HepG2 (cell line): ENCODE measurements around the gene STRN3. TPM values are rescaled to one million over a fixed set of nuclear protein-coding genes. Genes with fewer than 3 reads are reported as not detected.

ENCODE experiments used
- ATAC-seq: fragments of 200-7000 bp; cut with Tn5 transposase; 3 replicates; pipeline ENCODE4 v1.9.1; 2020; ENCODE audit warnings: mild to moderate bottlenecking, moderate library complexity
- BruUV-seq: library from RNA; stranded (reverse); fragments of 400-500 nt; replicated peaks from 2 replicates; lab custom pipeline; 2021; lab: Mats Ljungman, UMichigan
- CTCF ChIA-PET: fragments of 300-600 bp; formaldehyde crosslinking; extraction: SDS; loops from one replicate; lab custom pipeline; 2021; ENCODE audit warnings: low total read pairs, inconsistent platforms, low intra/inter-chr PET ratio; lab: Yijun Ruan, JAX
- POLR2A ChIA-PET: fragments of 350-600 bp; sonication (Branson Sonifier 250); formaldehyde crosslinking; loops from one replicate; lab custom pipeline; 2020; ENCODE audit warnings: antibody characterized with exemption, inconsistent platforms; lab: Yijun Ruan, JAX
- DNase-seq: peaks from one replicate; pipeline ENCODE4 v3.0.0-alpha.2; 2015; ENCODE audit warnings: low spot score
- FAIRE-seq: peaks from 3 replicates; lab custom pipeline; 2011; peaks lifted over from hg19 to GRCh38; lab: Jason Lieb, UNC
- H2AFZ ChIP-seq: one replicate; pipeline ENCODE4 v1.6.1; 2011; ENCODE audit warnings: low read length, inconsistent platforms
- H3K27ac ChIP-seq: fragments of 300-600 bp; 3 replicates; pipeline ENCODE4 v1.8.0; 2011; ENCODE audit warnings: mixed run types, mild to moderate bottlenecking, mixed read lengths, low read length, inconsistent platforms; ENCODE audit not compliant: insufficient read depth; ENCODE audit errors: extremely low read length
- H3K27me3 ChIP-seq, 2 experiments: fragments of 200-600 bp in 1 of 2; 2 replicates in 1 of 2; 3 replicates in 1 of 2; pipeline versions ENCODE4 v1.6.0 to v1.8.0; 2011; ENCODE audit warnings: low read length in 2 of 2, mild to moderate bottlenecking in 2 of 2, moderate library complexity in 2 of 2, inconsistent platforms in 1 of 2; ENCODE audit not compliant: insufficient read depth in 2 of 2, control insufficient read depth in 1 of 2
- H3K36me3 ChIP-seq, 2 experiments: fragments of 200-600 bp in 1 of 2; replicated peaks in 1 of 2; 2 replicates in 1 of 2; 3 replicates in 1 of 2; pipeline versions ENCODE4 v1.5.1 to v1.8.0; 2011; ENCODE audit warnings: low read length in 2 of 2, inconsistent platforms in 1 of 2; ENCODE audit not compliant: insufficient read depth in 2 of 2, control insufficient read depth in 1 of 2
- H3K4me1 ChIP-seq: 2 replicates; pipeline ENCODE4 v1.5.1; 2012; ENCODE audit warnings: low read length, inconsistent platforms; ENCODE audit not compliant: insufficient read depth
- H3K4me2 ChIP-seq: 2 replicates; pipeline ENCODE4 v1.6.0; 2011; ENCODE audit warnings: low read depth, low read length, inconsistent platforms
- H3K4me3 ChIP-seq, 3 experiments: fragments of 200-600 bp in 1 of 3; sonication (generic), shearing (Covaris generic) in 1 of 3; replicated peaks in 1 of 3; 2 replicates each; pipeline ENCODE4 v1.5.1; 2011 to 2016; ENCODE audit warnings: low read length in 3 of 3, inconsistent platforms in 2 of 3, low read depth in 2 of 3, mild to moderate bottlenecking in 2 of 3, control low read depth in 1 of 3, mixed read lengths in 1 of 3; ENCODE audit not compliant: insufficient read depth in 1 of 3
- H3K79me2 ChIP-seq: one replicate; pipeline ENCODE4 v1.6.1; 2011; ENCODE audit warnings: low read length, inconsistent platforms; ENCODE audit not compliant: insufficient read depth
- H3K9ac ChIP-seq: 2 replicates; pipeline ENCODE4 v1.6.0; 2011; ENCODE audit warnings: mild to moderate bottlenecking, low read depth, low read length, inconsistent platforms; ENCODE audit not compliant: insufficient read depth
- H3K9me3 ChIP-seq: 2 replicates; pipeline ENCODE4 v1.5.1; 2012; ENCODE audit warnings: mild to moderate bottlenecking, low read length
- H4K20me1 ChIP-seq: 2 replicates; pipeline ENCODE4 v1.6.0; 2011; ENCODE audit warnings: inconsistent platforms, mild to moderate bottlenecking, low read length, moderate library complexity; ENCODE audit not compliant: insufficient read depth
- MAFF ChIP-seq: IDR thresholded peaks from 2 replicates; pipeline ENCODE4 v1.6.1; 2011; ENCODE audit warnings: low read depth, low read length, improper control_type of control experiment
- MAFK ChIP-seq, 2 experiments: IDR thresholded peaks in 1 of 2; conservative IDR thresholded peaks in 1 of 2; 2 replicates each; pipeline ENCODE4 v1.6.1; 2011; ENCODE audit warnings: improper control_type of control experiment in 2 of 2, low read length in 2 of 2
- NKX3-1 ChIP-seq: sonication (generic); formaldehyde crosslinking; IDR thresholded peaks from 2 replicates; pipeline ENCODE4 v1.5.0; 2020; ENCODE audit warnings: missing genetic modification reagents
- SMC3 ChIP-seq: IDR thresholded peaks from 2 replicates; pipeline ENCODE4 v1.6.1; 2011; ENCODE audit warnings: low read length, improper control_type of control experiment
- YEATS2 ChIP-seq: sonication (generic); formaldehyde crosslinking; IDR thresholded peaks from 2 replicates; pipeline ENCODE4 v1.4.0; 2020; ENCODE audit warnings: missing genetic modification reagents, borderline replicate concordance
- ZNF552 ChIP-seq: sonication (generic); formaldehyde crosslinking; IDR thresholded peaks from 2 replicates; pipeline ENCODE4 v1.9.0; 2022; ENCODE audit warnings: missing genetic modification reagents, mild to moderate bottlenecking, borderline replicate concordance
- ZNF589 ChIP-seq: sonication (generic); formaldehyde crosslinking; conservative IDR thresholded peaks from 2 replicates; pipeline ENCODE4 v1.8.0; 2022; ENCODE audit warnings: mild to moderate bottlenecking, moderate library complexity, missing genetic modification reagents
- ZNF713 ChIP-seq: sonication (generic); formaldehyde crosslinking; IDR thresholded peaks from 2 replicates; pipeline ENCODE4 v1.4.0; 2020; ENCODE audit warnings: mild to moderate bottlenecking, missing genetic modification reagents
- WGBS: methylation state at CpG from one replicate; pipeline ENCODE4 v1.1.6; 2017; ENCODE audit warnings: low lambda C conversion rate; 5-methylcytosine and 5-hydroxymethylcytosine counted together
- in situ Hi-C: cut with HindIII; loops from 2 replicates; pipeline ENCODE4 v1.10.0; 2017; ENCODE audit warnings: low pct_unique_long_range_greater_than_20kb; ENCODE audit not compliant: extremely low pct_ligation_motif_present
- intact Hi-C: fragments of 100-400 bp; cut with micrococcal nuclease; formaldehyde crosslinking; loops from one replicate; pipeline ENCODE4 v1.10.0; 2022; ENCODE audit not compliant: unreplicated experiment
- polyA plus RNA-seq, 8 experiments: library from polyadenylated mRNA; depleted of rRNA in 3 of 8; stranded (reverse) in 7 of 8; unstranded in 1 of 8; fragments of >200 nt; fragmentation: Illumina TruSeq in 4 of 8; extraction: Trizol in 4 of 8; gene quantifications; 2 replicates each; pipeline versions ENCODE4 v1.2.1 to v1.2.3, GENCODE V29; 2011 to 2016; ENCODE audit warnings: low read depth in 4 of 8, missing spikeins in 1 of 8, mixed read lengths in 1 of 8; ENCODE audit not compliant: insufficient read depth in 1 of 8
- total RNA-seq, 5 experiments: library from RNA; depleted of rRNA; stranded (reverse); fragments of >200 nt; fragmentation: Illumina TruSeq; extraction: Trizol; gene quantifications; 2 replicates each; pipeline ENCODE4 v1.2.3, GENCODE V29; 2016; ENCODE audit warnings: low read depth in 1 of 5
- TF ChIP-seq, protein P1 (sequence below): sonication (generic); formaldehyde crosslinking; IDR thresholded peaks from 2 replicates; pipeline ENCODE4 v1.4.0; 2020; ENCODE audit warnings: missing genetic modification reagents

STRN3 gene
- total and polyA plus RNA-seq, 2 of the 13 experiments (the other 11 are each of a cell fraction or from before 2014, with no cell fraction given): 49.4 to 123 TPM

DNA sequence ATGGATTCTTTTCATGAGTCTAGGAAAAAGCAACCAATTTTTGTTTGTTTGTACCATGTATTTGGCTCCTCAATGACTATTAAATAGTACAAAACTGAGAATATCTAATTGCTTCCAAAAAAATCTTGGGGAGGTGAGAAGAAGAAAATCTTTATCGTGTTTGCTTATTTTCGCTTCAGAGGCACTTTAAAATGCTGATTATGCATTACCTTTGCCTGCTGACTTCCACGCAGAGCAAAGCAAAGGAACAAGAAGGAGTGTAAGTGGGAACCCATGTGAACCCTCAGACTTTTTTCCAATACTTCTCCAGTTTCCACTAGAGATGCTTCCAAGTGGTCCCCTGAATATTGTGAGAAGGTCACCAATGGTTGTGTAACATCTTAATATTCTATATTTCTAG, 43.2 kb upstream of the STRN3 start:
- DNase-seq: no peak
- in situ Hi-C loops (no loop called here), intact Hi-C loops (no loop called here)
- Histone ChIP-seq H3K4me2 (no peak overlapping the region), H3K27ac (no peak overlapping the region), H3K79me2 (no peaks in the 10 kb centered on the region), H4K20me1 (no peaks in the 10 kb centered on the region), H3K9me3 (no peaks in the 10 kb centered on the region), H3K36me3 (0 out of 5 replicates have a peak, but pooled peaks cover 1 to 6% of the 10 kb centered on the region in 2 experiments), H3K4me3 (no peak overlapping the region), H3K4me1 (no peaks in the 10 kb centered on the region), H3K27me3 (no peaks in the 10 kb centered on the region), H2AFZ (no peak overlapping the region), H3K9ac (no peak overlapping the region)
- no TSS peak for BruUV-seq
- POLR2A ChIA-PET: no interaction called here
- CTCF ChIA-PET: no interaction called here
- FAIRE-seq: no peak
- 97% methylated on average over 3 of the region's 3 CpGs for WGBS
- no peak for ATAC-seq
- TF ChIP-seq ZNF552 (no peak), SMC3 (no peak), ZNF713 (no peak), YEATS2 (no peak), ZNF589 (CRISPR knock-in tag) (no peak), MAFK (conservative IDR thresholded peaks at IDR 0.05 in 1 of 2, IDR thresholded peaks at IDR 0.05 in 1 of 2; ENCODE audit: low read length in 2 of 2) (peak; percentile 96 to 97), NKX3-1 (CRISPR knock-in tag) (no peak), MAFF (peak; percentile 95)
- TF ChIP-seq, protein P1, sequence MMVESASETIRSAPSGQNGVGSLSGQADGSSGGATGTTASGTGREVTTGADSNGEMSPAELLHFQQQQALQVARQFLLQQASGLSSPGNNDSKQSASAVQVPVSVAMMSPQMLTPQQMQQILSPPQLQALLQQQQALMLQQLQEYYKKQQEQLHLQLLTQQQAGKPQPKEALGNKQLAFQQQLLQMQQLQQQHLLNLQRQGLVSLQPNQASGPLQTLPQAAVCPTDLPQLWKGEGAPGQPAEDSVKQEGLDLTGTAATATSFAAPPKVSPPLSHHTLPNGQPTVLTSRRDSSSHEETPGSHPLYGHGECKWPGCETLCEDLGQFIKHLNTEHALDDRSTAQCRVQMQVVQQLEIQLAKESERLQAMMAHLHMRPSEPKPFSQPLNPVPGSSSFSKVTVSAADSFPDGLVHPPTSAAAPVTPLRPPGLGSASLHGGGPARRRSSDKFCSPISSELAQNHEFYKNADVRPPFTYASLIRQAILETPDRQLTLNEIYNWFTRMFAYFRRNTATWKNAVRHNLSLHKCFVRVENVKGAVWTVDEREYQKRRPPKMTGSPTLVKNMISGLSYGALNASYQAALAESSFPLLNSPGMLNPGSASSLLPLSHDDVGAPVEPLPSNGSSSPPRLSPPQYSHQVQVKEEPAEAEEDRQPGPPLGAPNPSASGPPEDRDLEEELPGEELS (CRISPR knock-in tag): no peak
